MM.1S (cell line): Measurements from ENCODE around the gene MNAT1.

Source experiments
- DNase-seq: peaks from one replicate; pipeline ENCODE4 v3.0.0-alpha.2; 2015
- H2AFZ ChIP-seq: fragments of 300-600 bp; sonication (generic); 2 replicates; pipeline ENCODE4 v1.6.0; 2016; ENCODE audit warnings: antibody characterized with exemption, low read length
- H3F3A ChIP-seq: fragments of 300-600 bp; sonication (generic); 2 replicates; pipeline ENCODE4 v1.6.1; 2016; ENCODE audit warnings: mild to moderate bottlenecking, antibody characterized with exemption, low read length, moderate library complexity, mixed read lengths; ENCODE audit not compliant: insufficient read depth
- H3K27ac ChIP-seq: fragments of 300-600 bp; sonication (generic); 2 replicates; pipeline ENCODE4 v1.5.1; 2016; ENCODE audit warnings: mild to moderate bottlenecking, low read length
- H3K27me3 ChIP-seq: fragments of 300-600 bp; sonication (generic); replicated peaks from 2 replicates; pipeline ENCODE4 v1.6.0; 2016; ENCODE audit warnings: low read length; ENCODE audit not compliant: insufficient read depth
- H3K36me3 ChIP-seq: fragments of 300-600 bp; sonication (generic); replicated peaks from 2 replicates; pipeline ENCODE4 v1.6.1; 2016; ENCODE audit warnings: mild to moderate bottlenecking, low read length, mixed read lengths; ENCODE audit not compliant: insufficient read depth
- H3K4me1 ChIP-seq: fragments of 300-600 bp; sonication (generic); 2 replicates; pipeline ENCODE4 v1.6.1; 2016; ENCODE audit warnings: low read length, mixed read lengths
- H3K4me2 ChIP-seq: fragments of 300-600 bp; sonication (generic); 2 replicates; pipeline ENCODE4 v1.6.0; 2016; ENCODE audit warnings: low read depth, low read length
- H3K4me3 ChIP-seq: fragments of 300-600 bp; sonication (generic); 2 replicates; pipeline ENCODE4 v1.5.1; 2016; ENCODE audit warnings: low read length, mixed read lengths
- H3K79me2 ChIP-seq: fragments of 300-600 bp; sonication (generic); 2 replicates; pipeline ENCODE4 v1.6.1; 2016; ENCODE audit warnings: mixed run types, low read length, mixed read lengths
- H3K9ac ChIP-seq: fragments of 300-600 bp; sonication (generic); 2 replicates; pipeline ENCODE4 v1.6.1; 2016; ENCODE audit warnings: low read length, mixed read lengths
- H3K9me2 ChIP-seq: fragments of 300-600 bp; sonication (generic); replicated peaks from 2 replicates; pipeline ENCODE4 v1.6.1; 2016; ENCODE audit warnings: mild to moderate bottlenecking, low read length, mixed read lengths; ENCODE audit not compliant: insufficient read depth
- H3K9me3 ChIP-seq: fragments of 300-600 bp; sonication (generic); replicated peaks from 2 replicates; pipeline ENCODE4 v1.6.1; 2016; ENCODE audit warnings: mild to moderate bottlenecking, low read length, mixed read lengths; ENCODE audit not compliant: insufficient read depth
- H4K20me1 ChIP-seq: fragments of 300-600 bp; sonication (generic); 2 replicates; pipeline ENCODE4 v1.6.1; 2016; ENCODE audit warnings: mild to moderate bottlenecking, low read length, moderate library complexity, mixed read lengths; ENCODE audit not compliant: insufficient read depth
- EZH2 ChIP-seq: fragments of 300-600 bp; sonication (generic); optimal IDR thresholded peaks from 2 replicates; pipeline ENCODE3; 2017; ENCODE audit warnings: low read depth, mild to moderate bottlenecking, antibody characterized with exemption, low read length, mixed read lengths
- EZH2phosphoT487 ChIP-seq: fragments of 300-600 bp; sonication (generic); IDR thresholded peaks from 2 replicates; pipeline ENCODE4 v1.6.1; 2018; ENCODE audit warnings: antibody characterized with exemption, low read length
- TF ChIP-seq, protein P1 (sequence below): fragments of 300-600 bp; sonication (generic); IDR thresholded peaks from 2 replicates; pipeline ENCODE4 v1.5.1; 2016; ENCODE audit warnings: antibody characterized with exemption, low read length, mixed read lengths

The MNAT1 gene

DNA sequence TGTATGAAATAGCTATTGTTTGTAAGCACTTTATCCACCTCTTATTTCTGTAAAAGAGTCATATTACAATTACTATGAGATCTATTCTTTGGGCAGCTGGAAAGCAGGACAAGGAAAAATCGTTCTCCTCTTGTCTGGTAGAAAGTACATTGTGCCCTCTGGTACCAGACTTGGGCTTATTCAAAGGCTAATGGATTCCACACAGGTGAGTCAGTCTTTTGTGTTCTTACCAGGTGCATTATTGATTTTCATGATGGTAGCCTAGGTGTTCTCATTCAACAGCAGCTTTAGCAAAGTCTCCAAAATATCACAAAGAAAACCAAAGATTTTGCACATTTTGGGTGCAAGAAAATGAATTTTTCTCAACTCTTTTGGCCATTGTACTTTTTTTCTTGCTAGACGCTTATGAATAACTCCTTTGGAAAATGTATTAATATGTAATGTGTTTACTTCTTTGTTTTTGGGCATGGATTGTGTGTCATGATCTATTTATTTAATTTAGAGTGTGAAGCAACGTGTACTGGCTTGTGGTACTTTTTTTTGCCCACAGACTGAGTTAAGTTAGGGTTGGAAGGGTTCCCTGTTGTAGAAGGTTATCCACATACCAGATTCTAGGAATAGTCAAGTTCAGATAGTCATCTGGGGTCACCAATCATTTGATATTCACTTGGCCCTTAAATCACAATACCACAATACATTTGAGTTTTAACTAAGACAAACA is 26.2 kb downstream of the MNAT1 start:
- H3K4me2 ChIP-seq = no peak overlapping the region
- no peaks in the 10 kb centered on the region for H3K9me3 ChIP-seq
- H3K9me2 ChIP-seq = no peaks in the 10 kb centered on the region
- H3F3A ChIP-seq = no peaks in the 10 kb centered on the region
- no peak overlapping the region for H3K9ac ChIP-seq
- DNase-seq = no peak
- H3K27me3 ChIP-seq = no peaks in the 10 kb centered on the region
- H4K20me1 ChIP-seq = no peaks in the 10 kb centered on the region
- TF ChIP-seq EZH2 (no peak), EZH2phosphoT487 (no peak)
- TF ChIP-seq, protein P1, sequence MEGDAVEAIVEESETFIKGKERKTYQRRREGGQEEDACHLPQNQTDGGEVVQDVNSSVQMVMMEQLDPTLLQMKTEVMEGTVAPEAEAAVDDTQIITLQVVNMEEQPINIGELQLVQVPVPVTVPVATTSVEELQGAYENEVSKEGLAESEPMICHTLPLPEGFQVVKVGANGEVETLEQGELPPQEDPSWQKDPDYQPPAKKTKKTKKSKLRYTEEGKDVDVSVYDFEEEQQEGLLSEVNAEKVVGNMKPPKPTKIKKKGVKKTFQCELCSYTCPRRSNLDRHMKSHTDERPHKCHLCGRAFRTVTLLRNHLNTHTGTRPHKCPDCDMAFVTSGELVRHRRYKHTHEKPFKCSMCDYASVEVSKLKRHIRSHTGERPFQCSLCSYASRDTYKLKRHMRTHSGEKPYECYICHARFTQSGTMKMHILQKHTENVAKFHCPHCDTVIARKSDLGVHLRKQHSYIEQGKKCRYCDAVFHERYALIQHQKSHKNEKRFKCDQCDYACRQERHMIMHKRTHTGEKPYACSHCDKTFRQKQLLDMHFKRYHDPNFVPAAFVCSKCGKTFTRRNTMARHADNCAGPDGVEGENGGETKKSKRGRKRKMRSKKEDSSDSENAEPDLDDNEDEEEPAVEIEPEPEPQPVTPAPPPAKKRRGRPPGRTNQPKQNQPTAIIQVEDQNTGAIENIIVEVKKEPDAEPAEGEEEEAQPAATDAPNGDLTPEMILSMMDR = no peak
- no peaks in the 10 kb centered on the region for H3K36me3 ChIP-seq
- H2AFZ ChIP-seq = no peak overlapping the region
- H3K4me3 ChIP-seq = no peak overlapping the region
- peaks cover 11% of the 10 kb centered on the region for H3K4me1 ChIP-seq
- no peak overlapping the region for H3K27ac ChIP-seq
- H3K79me2 ChIP-seq = peaks cover 8% of the 10 kb centered on the region

DNA sequence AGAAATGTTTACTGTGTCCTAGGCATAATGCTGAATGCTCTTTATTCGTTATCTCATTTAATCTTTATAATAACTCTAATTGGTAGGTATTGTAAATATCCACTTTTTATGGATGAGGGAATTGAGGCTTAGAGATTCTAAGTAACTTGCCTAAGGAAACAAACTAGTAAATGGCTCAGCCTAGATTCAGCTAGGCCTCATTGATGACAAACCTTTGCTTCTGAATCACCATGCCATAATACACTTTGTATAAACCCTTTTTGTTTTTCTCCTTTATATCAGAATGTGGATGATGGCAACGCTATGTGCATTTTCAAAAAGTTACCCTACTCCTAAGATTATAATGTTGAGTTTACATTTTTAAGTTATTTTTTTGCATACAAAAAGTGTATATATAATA is 34.0 kb downstream of the MNAT1 start:
- H3K9ac ChIP-seq = no peak overlapping the region
- peaks cover under 1% of the 10 kb centered on the region for H3K4me1 ChIP-seq
- H3K4me3 ChIP-seq = no peak overlapping the region
- no peaks in the 10 kb centered on the region for H3K36me3 ChIP-seq
- no peaks in the 10 kb centered on the region for H3F3A ChIP-seq
- no peak overlapping the region for H2AFZ ChIP-seq
- no peak overlapping the region for H3K27ac ChIP-seq
- no peaks in the 10 kb centered on the region for H3K27me3 ChIP-seq
- no peaks in the 10 kb centered on the region for H4K20me1 ChIP-seq
- H3K79me2 ChIP-seq = no peaks in the 10 kb centered on the region
- DNase-seq = no peak
- no peak overlapping the region for H3K4me2 ChIP-seq
- no peaks in the 10 kb centered on the region for H3K9me3 ChIP-seq
- TF ChIP-seq EZH2phosphoT487 (no peak), EZH2 (no peak)
- TF ChIP-seq, protein P1 = no peak
- no peaks in the 10 kb centered on the region for H3K9me2 ChIP-seq

DNA sequence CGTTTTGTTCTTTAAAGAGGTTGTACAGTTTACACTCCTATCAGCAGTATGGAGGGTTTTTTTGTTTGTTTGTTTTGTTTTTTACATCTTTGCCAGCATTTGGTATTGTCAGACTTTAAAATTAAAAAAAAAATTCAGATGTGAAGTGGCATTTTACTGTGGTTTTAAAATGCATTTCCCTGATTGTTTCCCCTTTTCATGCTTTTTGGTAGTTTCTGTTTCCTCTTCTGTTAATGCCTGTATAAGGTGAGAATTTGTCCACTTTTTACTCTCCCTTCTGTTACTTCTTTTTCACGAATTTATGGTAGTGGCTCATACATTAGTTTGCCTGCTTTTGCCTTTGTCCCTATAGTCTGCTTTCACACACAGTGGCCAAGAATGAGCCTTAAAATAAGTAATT is 36.6 kb downstream of the MNAT1 start:
- Histone ChIP-seq H3K79me2 (peaks cover 3% of the 10 kb centered on the region), H4K20me1 (no peaks in the 10 kb centered on the region), H3K9me3 (no peaks in the 10 kb centered on the region), H3K36me3 (no peaks in the 10 kb centered on the region), H3F3A (no peaks in the 10 kb centered on the region), H2AFZ (no peak overlapping the region), H3K4me1 (peaks cover 8% of the 10 kb centered on the region), H3K9ac (no peak overlapping the region), H3K27me3 (no peaks in the 10 kb centered on the region), H3K9me2 (no peaks in the 10 kb centered on the region), H3K4me2 (no peak overlapping the region), H3K4me3 (no peak overlapping the region), H3K27ac (no peak overlapping the region)
- DNase-seq = no peak
- TF ChIP-seq EZH2 (no peak), EZH2phosphoT487 (no peak)
- TF ChIP-seq, protein P1 = no peak
